Stimulated activated CD4-positive, alpha-beta T cell treated with anti-CD3 and anti-CD28 coated beads, TNF-alpha, amount 100 ng/mL, for 24 hours (primary cell): Measurements from ENCODE around the gene MARK2.

Experiments used
- DNase-seq, 3 experiments: peaks; one replicate each; pipeline ENCODE4 v3.0.0-alpha.2; 2020; ENCODE audit warnings: low read depth in 3 of 3

Gene MARK2

DNA sequence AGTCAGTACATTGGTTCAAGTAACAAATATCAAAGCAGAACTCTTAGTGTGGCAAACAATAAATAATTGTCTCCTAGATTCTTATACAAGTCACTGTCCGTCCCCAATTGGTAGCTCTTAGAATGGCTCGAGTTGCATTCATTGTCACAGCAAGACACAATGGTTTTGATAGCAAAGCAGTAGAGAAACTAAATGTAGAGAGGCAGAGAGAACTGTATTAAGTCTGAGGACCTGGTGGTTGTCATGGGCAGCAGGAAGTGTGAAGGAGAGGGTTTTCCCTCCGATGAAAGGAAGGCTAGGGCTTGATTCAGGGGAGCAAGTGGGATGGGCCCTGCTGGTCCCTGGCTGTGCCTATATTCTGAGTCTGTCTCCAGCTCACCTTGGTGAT is 41.5 kb downstream of the MARK2 start:
- no peak for DNase-seq

DNA sequence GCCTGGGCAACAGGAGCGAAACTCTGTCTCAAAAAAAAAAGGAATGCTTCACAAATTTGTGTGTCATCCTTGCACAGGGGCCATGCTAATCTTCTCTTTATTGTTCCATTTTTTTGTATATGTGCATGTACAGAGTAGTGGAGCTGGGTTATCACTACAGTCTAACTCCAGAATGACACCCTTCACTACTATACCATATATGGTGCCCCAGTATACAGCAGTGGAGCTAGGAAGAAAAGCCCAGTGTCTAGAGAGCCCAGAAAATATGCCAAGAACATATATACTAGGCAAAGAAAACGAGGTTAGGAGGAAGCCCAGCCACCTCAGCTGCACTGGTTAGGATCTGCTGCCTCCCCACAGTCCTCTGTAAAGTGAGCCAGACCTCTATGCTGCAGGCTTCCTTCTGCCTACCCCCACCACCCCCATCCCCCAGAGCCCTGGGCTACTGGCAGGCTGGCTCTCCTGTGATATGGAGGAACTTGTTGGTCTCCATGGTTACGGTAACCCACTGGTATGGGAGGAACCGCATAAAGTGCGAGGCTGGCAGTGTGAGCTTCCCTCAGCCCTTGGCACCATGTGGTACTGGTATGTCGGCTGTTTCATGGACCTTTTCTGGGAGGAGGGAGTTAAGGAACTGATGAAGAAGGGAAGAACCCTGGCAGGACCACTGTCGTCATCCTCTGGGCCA is 43.8 kb downstream of the MARK2 start:
- DNase-seq, result no peak

DNA sequence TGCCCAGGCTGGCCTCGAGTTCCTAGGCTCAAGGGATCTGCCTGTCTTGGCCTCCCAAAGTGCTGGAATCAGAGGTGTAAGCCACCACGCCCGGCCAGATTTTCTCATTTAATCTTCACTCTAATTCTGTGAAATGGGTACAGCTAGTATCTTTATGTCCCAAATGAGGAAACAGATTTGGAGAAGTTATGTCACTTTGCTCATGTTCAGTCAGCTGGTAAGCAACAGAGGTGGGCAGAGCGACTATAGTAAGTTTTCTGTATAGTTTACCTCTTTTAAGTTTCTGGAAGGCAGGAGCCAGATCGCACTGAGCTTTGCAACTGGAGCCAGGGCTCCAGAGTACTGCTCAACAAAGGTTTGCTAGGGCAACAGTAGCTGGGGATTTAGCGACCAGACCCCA is 44.9 kb downstream of the MARK2 start:
- no peak for DNase-seq

DNA sequence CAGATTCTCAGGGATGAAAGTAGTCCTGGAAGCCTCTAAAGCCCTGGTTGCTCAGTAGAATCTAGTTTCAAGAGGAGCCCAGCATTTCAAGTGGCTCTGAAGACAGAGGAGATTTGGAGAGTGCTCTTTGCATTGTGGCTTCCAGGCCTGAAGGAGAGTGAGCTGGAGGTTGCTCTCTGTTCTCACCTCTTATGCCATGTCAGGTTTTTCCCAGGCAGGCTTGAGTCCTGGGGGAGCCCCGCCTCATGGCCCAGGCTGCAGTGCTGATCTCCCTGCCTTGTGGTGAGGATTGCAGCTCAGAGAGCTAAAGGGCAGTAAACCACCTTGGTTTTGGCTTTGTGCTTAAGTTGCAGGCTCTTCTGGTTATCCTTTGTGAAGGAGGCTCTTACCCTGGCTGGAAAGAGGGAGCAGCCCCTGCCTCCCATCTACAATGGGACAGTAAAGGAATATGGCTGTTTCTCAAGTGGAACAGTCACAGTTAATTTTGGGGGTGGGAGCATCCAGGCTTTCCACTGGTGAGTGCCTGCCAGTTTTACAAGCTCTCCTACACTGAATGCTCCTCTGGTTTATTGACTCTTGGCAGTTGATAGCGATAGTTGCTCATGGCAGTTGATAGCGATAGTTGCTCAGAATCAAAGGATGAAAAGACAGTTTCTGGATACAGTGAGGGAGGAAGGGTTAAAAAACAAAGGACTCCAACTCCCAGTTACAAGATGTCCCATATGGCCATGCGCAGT is 45.5 kb downstream of the MARK2 start:
- DNase-seq, result no peak

DNA sequence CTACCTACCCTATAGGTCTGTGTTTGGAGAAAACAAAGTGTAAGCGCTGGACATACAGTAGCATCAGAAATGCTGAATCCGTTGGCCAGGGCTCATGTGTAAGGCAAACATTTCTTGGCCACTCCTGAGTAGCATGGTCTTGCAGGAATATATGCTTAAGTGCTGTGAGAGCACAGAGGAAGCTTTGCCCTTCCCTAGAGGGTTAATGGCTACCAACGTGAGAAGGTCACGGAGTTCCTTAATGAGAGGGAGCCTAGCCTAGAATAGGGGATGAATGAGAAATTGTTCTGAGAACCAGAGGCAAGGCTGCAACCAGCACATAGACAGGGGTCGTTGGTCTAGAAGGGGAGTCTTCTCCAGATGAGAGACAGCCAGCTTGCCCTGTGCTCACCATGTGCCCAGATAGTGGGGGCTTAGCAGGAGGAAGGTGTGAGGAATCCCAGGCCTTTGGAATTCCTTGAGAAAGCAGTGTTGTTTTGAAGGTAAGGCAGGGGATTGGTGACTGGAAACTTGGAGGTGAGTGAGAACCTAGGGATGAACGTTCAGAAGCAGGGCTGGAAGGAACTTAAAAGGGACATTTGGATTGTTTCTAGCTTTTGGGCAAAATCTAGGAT is 48.6 kb downstream of the MARK2 start:
- DNase-seq, result no peak

DNA sequence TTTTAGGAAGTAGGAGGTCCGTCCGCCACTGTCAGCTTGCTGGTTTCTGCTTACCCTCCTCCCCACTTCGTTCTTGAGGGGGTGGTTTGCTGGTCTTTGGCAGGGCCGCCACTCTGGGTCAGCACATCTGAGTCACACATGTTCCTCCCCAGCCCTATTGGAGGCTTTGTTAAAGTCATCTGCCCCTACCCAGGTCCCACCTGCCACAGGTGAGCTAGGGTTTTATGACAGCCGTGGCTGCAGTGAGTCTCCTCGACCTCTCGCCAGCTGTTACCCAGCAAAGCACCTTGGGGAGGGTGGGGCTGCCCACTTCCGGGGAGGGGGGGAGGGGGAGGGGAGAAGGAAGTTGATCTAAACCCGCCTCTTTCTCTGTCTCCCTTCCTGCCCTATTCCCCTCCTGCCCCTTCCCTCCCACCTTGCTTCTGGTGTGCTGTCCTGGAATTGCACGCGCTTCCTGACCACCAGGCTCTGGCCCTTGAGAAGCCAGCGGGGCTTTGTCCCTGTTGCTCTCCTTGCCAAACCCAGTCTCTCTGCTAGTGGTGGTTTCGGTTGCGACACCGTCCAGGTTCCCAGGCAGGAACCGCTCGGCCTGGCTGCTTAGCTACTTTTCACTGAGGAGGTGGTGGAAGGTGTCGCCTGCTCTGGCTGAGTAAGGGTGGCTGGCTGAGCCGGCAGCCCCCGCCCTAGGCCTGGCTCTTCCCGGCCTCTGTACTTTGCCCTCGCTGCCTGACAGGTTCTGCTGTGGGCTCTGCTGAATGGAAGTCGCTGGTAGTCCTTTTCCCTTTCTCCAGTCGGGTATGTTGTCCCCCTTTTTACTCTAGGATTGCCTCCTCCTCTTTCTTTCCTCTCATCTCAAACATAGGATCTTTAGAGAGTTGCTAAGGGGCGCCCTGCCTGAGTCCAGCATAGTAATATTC is 49.5 kb downstream of the MARK2 start:
- DNase-seq, result peak; percentile 30 to 60 (median 33)

DNA sequence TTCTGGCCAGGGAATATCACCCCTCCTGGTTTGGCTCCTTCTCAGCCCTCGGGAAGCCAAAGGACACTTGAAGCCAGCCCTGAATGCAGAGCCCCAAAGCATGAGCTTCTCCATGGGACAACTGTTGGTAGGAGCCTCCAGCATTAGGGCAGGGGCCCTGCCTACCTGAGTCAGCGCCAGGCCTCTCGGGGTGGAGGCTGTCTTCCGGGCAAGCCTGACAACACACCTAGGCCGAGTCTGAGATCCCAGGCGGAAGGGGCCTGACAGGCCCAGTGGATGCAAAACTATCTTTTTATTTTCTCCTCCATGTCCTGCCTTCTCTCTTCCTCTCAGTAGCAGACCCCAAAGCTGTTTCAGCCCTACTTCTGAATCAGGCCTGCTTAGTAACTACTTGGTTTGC is 50.4 kb downstream of the MARK2 start:
- no peak for DNase-seq

DNA sequence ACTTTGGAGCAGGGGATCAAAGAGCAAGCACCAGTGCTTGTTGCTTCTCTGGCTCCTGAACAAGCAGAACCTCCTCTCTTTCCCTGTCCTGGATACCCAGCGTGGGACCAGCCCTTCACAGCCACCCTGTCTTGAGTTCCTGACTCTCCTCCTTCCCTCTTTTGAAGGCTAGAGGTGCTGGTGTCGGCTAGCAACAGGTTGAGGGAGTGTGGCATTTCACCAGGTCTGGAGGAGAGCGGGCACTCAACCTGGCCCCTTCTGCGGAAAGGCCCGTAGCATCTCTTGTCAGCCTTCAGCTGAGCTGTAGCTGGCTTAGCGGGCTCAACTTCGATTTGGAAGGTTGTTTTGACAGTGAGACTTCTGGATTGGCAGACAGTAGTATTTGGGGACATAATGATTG is 51.5 kb downstream of the MARK2 start:
- no peak for DNase-seq

DNA sequence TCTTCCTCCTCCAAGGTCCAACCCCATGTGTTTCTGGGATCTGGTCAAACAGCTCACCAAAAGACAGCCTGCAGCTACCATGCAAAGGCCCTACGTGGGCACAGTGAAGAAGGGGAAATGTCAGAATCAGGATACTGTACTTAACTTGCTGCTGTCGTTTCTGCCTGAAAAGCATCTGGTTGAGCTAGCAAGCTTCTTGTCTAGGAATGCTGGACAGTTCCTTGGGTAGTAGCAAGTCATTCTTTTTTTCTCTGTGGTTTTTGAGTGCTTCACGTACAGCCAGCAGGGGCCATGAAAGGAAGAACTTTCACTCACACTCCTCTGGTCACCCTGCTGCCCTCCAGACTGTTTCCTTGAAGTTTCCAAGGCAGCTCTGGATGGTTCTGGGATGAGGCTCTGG is 53.3 kb downstream of the MARK2 start:
- DNase-seq, result no peak

DNA sequence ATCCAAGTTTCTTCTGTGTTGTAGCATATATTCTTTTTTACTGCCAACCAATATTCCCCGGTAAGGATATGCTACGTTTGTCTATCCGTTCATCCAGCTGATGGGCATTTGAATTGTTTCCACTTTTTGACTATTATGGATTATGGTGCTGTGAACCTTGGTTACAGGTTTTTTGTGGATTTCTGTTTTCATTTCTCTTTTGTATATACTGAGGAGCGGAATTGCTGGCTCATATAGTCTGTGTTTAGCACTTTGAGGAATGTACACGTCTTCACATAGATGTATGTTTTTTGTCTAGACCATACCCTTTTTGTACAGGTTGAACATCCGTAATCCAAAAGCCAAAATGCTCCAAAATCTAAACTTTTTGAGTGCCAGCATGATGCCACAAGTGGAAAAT is 54.4 kb downstream of the MARK2 start:
- no peak for DNase-seq

DNA sequence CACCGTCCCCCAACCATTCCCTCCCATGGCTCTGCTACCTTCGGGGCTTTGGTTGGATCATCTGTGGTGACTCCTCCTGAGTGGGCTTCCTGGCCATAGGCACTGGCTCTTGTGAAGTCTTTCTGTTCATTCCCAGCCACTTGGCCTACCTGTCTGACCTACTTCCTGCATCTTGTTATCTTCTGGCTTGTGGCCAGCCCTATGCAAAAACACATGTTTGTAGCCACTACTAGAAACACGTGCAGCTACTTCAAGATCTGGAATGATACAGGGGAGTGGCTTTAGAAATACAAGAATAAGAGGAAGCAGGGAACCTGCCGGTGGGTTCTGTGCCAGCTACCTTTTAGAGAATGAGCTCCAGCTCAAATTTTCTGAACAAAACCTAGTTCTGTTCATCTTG is 57.2 kb downstream of the MARK2 start:
- DNase-seq, result no peak

DNA sequence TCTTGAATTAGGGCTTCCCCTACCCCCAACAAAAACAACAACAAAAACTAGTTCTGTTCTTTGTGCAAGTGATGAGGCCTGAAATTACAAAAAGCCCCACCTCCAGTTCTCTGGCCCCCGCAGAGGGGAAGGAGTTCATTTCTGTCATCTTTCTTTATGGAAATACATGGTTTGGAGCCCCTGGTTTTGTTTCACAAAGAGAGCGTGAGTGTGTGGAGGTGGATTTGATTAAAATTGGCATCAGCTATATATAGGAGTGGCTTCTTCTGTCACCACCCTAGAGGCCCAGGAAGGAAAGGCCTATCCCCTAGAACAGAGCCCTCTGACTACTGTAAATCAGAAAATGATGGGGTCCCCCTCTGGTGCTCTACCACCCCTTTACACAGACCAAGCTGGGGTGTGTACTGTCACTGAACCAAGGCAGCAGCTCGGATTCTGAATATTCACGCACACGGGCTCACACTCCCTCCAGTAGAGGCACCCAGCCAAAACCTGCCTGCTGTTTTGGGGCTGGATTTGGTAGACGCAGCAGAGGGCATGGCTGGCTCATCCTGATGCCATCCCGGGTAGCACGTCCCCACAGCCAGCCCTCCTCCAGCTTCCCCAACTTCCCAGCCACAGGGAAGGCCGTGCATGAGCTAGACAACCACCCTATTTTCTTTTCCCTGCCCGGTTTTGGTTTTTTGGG is 58.7 kb downstream of the MARK2 start:
- DNase-seq, result no peak

DNA sequence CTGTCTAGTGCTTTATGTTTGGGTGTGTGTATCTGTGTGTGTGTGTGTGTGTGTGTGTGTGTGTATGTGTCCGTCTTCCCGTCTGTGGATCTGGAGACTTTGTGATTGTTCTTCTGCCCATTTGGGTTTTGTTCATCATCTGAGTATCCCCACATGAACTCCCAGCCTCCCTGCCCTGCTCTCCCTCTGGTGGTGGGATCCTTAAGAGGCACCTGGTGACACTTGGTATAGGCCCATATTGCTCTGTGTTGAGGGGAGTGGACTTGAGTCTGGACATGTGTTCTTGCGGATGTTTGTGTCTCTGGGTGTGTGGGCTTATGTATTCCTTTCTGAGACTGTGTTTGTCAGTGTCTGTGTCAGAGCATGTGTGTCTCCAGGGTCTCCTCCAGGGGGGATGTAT is 62.8 kb downstream of the MARK2 start:
- no peak for DNase-seq

DNA sequence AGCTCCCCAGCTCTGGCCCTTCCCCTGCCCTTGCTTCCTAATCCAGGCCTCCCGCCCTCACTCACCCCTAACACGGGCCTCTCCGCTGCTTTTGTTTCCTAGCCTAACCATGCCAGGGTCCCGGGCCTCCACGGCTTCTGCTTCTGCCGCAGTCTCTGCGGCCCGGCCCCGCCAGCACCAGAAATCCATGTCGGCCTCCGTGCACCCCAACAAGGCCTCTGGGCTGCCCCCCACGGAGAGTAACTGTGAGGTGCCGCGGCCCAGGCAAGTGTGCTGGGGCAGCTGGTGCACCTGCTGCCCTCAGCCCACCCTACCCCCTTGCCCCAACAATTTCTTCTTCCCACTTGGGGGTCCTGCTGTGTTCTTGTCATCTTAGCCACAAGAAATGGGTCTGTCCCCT is 65.0 kb downstream of the MARK2 start:
- no peak for DNase-seq

DNA sequence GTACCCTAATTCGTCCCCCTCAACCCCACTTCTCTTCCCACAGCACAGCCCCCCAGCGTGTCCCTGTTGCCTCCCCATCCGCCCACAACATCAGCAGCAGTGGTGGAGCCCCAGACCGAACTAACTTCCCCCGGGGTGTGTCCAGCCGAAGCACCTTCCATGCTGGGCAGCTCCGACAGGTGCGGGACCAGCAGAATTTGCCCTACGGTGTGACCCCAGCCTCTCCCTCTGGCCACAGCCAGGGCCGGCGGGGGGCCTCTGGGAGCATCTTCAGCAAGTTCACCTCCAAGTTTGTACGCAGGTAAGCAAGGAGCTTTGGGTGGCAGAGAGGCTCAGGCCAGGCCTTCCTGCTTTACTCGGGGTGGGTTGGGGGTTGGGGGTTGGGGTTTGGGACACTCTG is 65.8 kb downstream of the MARK2 start:
- DNase-seq, result no peak

DNA sequence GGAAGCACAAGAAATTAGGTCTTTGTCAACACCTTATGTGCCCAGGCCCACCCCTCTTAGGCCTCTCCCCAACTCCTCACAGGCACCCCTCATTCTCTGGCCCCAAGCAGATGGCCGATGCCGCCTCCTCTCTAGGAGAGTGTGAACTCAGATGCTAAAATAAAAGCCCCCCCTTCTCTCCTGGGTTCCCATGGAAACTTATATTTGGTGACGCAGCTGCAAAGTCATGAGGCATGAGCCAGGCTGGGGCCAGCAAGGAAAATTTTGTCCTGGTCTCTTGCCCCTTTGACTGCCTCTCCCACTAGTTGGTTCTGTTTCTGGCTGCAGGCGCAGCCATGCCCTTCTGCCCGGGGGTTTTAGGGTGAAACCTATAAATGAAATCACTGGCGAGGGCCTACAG is 66.3 kb downstream of the MARK2 start:
- DNase-seq, result no peak

DNA sequence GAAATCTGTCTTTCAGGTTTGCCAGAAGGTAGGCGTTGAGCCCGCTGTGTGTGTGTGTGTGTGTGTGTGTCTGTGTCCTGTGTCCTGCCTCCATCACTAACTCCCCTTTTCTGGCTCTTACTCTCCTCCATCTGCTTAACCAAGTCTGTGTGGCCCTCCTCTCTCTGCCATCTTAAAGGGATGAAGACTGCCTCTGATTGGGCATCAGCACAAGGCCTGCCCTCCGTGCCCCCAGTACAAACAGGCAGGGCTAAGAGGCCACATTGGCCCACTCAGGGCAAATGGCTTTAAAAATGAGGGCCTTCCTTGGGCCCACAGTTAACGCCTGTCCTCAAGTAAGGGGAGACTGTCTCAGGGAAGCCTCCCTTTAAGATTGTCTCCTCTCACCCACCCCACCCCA is 67.2 kb downstream of the MARK2 start:
- DNase-seq, result no peak

DNA sequence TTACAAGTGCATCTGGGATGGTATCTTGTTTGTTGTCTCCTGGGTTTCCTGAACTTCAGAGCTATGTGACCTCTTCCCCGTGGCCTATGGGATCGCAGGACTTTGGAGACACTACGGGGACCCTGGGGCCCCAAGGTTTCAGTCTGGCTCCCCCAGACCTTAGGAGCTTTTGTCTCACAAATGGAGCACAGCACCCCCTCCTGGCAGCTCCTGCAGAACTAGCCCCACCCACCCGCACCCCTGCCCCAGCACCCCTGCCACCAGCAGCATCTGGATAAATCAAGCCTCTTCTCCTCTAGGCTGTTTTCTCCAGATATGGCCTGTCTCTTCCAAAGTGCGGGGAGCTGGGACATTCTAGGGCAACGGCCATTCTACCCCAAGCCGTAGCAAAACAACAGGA is 67.7 kb downstream of the MARK2 start:
- peak in 1 of 3 experiments; percentile 40 for DNase-seq

DNA sequence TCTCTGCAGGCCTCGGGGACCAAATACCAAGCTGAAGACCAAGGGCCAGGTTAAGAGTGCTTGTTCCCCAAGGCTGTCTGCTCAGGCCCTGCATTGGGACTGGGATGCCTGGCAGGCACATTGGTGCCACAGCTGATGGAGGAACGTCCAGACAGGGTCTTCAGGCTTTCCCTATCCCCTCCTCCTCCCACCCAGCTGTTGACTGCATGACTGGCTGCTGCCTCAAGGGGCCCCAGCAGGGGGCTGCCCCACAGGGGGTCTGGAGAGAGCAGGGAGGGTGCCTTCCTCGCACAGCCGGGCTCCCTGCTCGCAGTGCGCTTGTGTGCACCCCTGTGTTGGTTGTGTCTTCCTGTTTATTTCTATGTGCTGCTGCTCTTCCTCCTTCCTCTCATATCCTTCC is 68.2 kb downstream of the MARK2 start:
- no peak for DNase-seq

DNA sequence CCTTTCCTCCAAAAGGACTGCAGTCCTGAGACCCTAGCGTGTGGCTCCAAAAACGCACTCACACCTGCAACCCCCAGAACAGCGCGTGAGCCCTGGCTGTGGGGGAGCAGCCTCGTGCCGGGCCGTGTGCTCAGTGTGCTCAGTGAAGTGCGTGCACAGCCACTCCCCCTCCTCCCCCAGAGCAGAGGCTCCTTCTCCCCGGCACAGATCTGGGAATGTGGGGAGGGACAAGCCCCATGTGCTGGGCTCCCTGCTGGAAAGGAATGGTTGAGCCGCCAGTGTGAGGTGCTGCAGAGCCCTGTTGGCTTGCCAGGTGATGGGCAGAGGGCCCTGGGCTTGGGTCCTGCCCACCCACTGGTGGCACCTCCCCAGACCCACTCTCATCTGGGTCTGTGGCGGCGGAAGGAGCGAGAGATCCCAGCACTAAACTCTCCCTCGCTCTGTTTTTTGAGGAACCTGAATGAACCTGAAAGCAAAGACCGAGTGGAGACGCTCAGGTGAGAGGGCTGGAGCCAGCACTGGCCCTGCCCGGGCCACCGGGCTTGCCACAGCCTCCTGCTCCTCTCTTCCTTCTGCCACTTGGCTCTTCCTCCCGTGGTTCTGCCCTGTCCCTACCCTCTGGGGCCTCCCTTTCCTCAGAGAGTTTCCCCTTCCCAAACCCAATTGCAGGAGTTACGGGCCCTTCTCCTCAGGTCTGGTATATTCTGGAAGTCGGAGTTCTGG is 69.1 kb downstream of the MARK2 start:
- no peak for DNase-seq
